Liver (tissue), 3 donors: ENCODE measurements around the gene CXXC4.

Experiments used
- ATF3 ChIP-seq: IDR thresholded peaks from 2 replicates; pipeline ENCODE4 v1.6.1; 2016; ENCODE audit warnings: antibody characterized with exemption
- CTCF ChIP-seq: fragments of 150-350 bp; IDR thresholded peaks from 2 replicates; pipeline ENCODE4 v1.5.1; 2017; ENCODE audit warnings: improper control_type of control experiment, low read depth, low read length; ENCODE audit not compliant: missing input control
- GABPA ChIP-seq, 2 donors: IDR thresholded peaks in 1 of 2; conservative IDR thresholded peaks in 1 of 2; 2 replicates each; pipeline ENCODE4 v1.6.1; 2016; ENCODE audit warnings: antibody characterized with exemption in 2 of 2, mild to moderate bottlenecking in 1 of 2, moderate library complexity in 1 of 2
- HNF4A ChIP-seq, 2 donors: conservative IDR thresholded peaks; 2 replicates each; pipeline ENCODE4 v1.6.1; 2016; ENCODE audit warnings: antibody characterized with exemption in 2 of 2, mild to moderate bottlenecking in 2 of 2
- JUND ChIP-seq, 2 donors: IDR thresholded peaks; 2 replicates each; pipeline ENCODE4 v1.6.1; 2016; ENCODE audit warnings: antibody characterized with exemption in 2 of 2
- RAD21 ChIP-seq, 2 donors: IDR thresholded peaks; 2 replicates each; pipeline ENCODE4 v1.6.1; 2016; ENCODE audit warnings: antibody characterized with exemption in 2 of 2, mild to moderate bottlenecking in 2 of 2
- REST ChIP-seq: IDR thresholded peaks from 2 replicates; pipeline ENCODE4 v1.6.1; 2016; ENCODE audit warnings: antibody characterized with exemption, mild to moderate bottlenecking
- SP1 ChIP-seq: IDR thresholded peaks from 2 replicates; pipeline ENCODE4 v1.6.1; 2018; ENCODE audit warnings: antibody characterized with exemption, mild to moderate bottlenecking
- TAF1 ChIP-seq: conservative IDR thresholded peaks from 2 replicates; pipeline ENCODE4 v1.6.1; 2016; ENCODE audit warnings: antibody characterized with exemption, mild to moderate bottlenecking
- YY1 ChIP-seq: IDR thresholded peaks from 2 replicates; pipeline ENCODE4 v1.6.1; 2016; ENCODE audit warnings: antibody characterized with exemption, mild to moderate bottlenecking
- donor health status: healthy.
- donor health status: healthy.

- TF ChIP-seq CTCF: no peak
- TF ChIP-seq RAD21 (IDR thresholded peaks at IDR 0.05): no peak
- no peak for TF ChIP-seq REST
- no peak for TF ChIP-seq TAF1
- TF ChIP-seq GABPA (IDR thresholded peaks at IDR 0.05 in 1 of 2, conservative IDR thresholded peaks at IDR 0.05 in 1 of 2): no peak
- no peak for TF ChIP-seq ATF3
- no peak for TF ChIP-seq SP1
- no peak for TF ChIP-seq HNF4A (conservative IDR thresholded peaks at IDR 0.05)
- no peak for TF ChIP-seq YY1
- TF ChIP-seq JUND (IDR thresholded peaks at IDR 0.05): no peak
Measured at GRCh38 chr4:104502471-104502870, 7.8 kb upstream of the CXXC4 start.
